Femur (tissue), 1 donor: ENCODE data around the gene MCAM.

Experiments
- DNase-seq: peaks from one replicate; pipeline ENCODE4 v3.0.0-alpha.2; 2017

Gene MCAM

GRCh38 chr11:119305556-119306372, 11.2 kb downstream of the MCAM start:
- no peak for DNase-seq

GRCh38 chr11:119303227-119303718, 13.7 kb downstream of the MCAM start:
- DNase-seq: no peak

- no peak for DNase-seq
Observed at GRCh38 chr11:119300198-119300964, 16.5 kb downstream of the MCAM start.

GRCh38 chr11:119299416-119299815, 17.5 kb downstream of the MCAM start:
- no peak for DNase-seq

- DNase-seq: peak; percentile 83
Observed at GRCh38 chr11:119298726-119299125, 18.2 kb downstream of the MCAM start.

- DNase-seq: no peak
Observed at GRCh38 chr11:119297938-119298337, 19.0 kb downstream of the MCAM start.

- DNase-seq: no peak
Observed at GRCh38 chr11:119295178-119295577, 21.8 kb downstream of the MCAM start.

GRCh38 chr11:119293461-119293860, 23.5 kb downstream of the MCAM start:
- no peak for DNase-seq

GRCh38 chr11:119290894-119291497, 25.9 kb downstream of the MCAM start:
- DNase-seq: no peak

- DNase-seq: no peak
Observed at GRCh38 chr11:119288219-119288618, 28.7 kb downstream of the MCAM start.

- no peak for DNase-seq
Observed at GRCh38 chr11:119285431-119285830, 31.5 kb downstream of the MCAM start.

GRCh38 chr11:119284344-119285157, 32.4 kb downstream of the MCAM start:
- DNase-seq: no peak

- DNase-seq: no peak
Observed at GRCh38 chr11:119282495-119282894, 34.4 kb downstream of the MCAM start.

- DNase-seq: no peak
Observed at GRCh38 chr11:119277660-119278059, 39.3 kb downstream of the MCAM start.

GRCh38 chr11:119273721-119274120, 43.2 kb downstream of the MCAM start:
- no peak for DNase-seq

- no peak for DNase-seq
Observed at GRCh38 chr11:119267645-119268044, 49.3 kb downstream of the MCAM start.

- DNase-seq: no peak
Observed at GRCh38 chr11:119266517-119267255, 50.2 kb downstream of the MCAM start.

- no peak for DNase-seq
Observed at GRCh38 chr11:119266063-119266462, 50.9 kb downstream of the MCAM start.

- DNase-seq: no peak
Observed at GRCh38 chr11:119263352-119263940, 53.5 kb downstream of the MCAM start.

GRCh38 chr11:119262668-119263351, 54.1 kb downstream of the MCAM start:
- no peak for DNase-seq

GRCh38 chr11:119258983-119259382, 57.9 kb downstream of the MCAM start:
- no peak for DNase-seq
